ENCODE data around the gene SCIN.

The SCIN gene

DNA sequence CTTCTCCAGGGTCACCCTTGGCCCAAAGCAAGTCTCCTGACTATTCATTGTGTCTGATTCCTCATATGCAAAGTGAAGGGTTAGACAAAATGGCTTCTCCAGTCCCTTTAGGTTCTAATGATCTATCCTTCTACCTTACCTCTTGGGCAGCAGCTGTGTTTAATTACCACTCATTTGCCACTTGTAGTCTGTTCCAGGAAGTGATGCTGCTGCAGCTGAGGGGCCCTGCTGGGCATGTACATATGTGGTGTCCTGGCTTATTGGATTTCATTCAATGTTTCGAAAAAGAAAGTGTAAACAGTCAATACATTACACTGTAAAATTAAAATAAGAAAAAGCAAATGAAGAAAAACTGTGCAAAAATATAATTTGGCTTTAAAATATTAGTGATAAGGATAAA is 36.6 kb downstream of the SCIN start:
- H3K27ac ChIP-seq (ENCODE audit: insufficient read depth, low read length, poor library complexity, severe bottlenecking), result no peak overlapping the region
- no peak overlapping the region for H3K4me3 ChIP-seq (ENCODE audit: insufficient read depth, low read depth, low read length, poor library complexity, severe bottlenecking)
- no peaks in the 10 kb centered on the region for H3K27me3 ChIP-seq (replicated peaks; ENCODE audit: control insufficient read depth, insufficient read depth, low read length, poor library complexity, severe bottlenecking)
- no peak for DNase-seq
- H3K36me3 ChIP-seq (ENCODE audit: control insufficient read depth, insufficient read depth, low read length), result no peaks in the 10 kb centered on the region
- no peaks in the 10 kb centered on the region for H3K4me1 ChIP-seq (ENCODE audit: control insufficient read depth, insufficient read depth, low read length, poor library complexity, severe bottlenecking)
- no peaks in the 10 kb centered on the region for H3K9me3 ChIP-seq (ENCODE audit: control insufficient read depth, low read length)

DNA sequence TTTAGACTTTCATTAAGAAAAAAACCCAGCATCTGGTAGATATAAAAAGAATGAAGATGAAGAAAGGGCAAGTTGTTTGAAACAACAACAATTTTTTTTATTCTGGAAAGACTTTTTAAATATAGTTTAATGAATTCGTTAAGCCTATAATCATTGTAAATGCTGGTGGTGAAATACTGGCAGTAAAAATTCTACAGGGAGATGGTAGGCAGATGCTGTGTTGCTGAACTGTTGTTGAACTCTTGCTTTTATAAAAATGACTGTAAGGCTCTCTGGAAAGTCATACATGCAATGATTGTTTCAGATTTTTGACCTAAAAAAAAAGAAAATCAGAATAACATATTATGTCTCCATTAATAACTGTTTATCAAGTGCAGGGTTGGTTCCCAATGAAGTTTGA is 39.0 kb downstream of the SCIN start:
- no peaks in the 10 kb centered on the region for H3K9me3 ChIP-seq (ENCODE audit: control insufficient read depth, low read length)
- DNase-seq, result no peak
- no peak overlapping the region for H3K4me3 ChIP-seq (ENCODE audit: insufficient read depth, low read depth, low read length, poor library complexity, severe bottlenecking)
- H3K4me1 ChIP-seq (ENCODE audit: control insufficient read depth, insufficient read depth, low read length, poor library complexity, severe bottlenecking), result no peaks in the 10 kb centered on the region
- no peak overlapping the region for H3K27ac ChIP-seq (ENCODE audit: insufficient read depth, low read length, poor library complexity, severe bottlenecking)
- no peaks in the 10 kb centered on the region for H3K27me3 ChIP-seq (replicated peaks; ENCODE audit: control insufficient read depth, insufficient read depth, low read length, poor library complexity, severe bottlenecking)
- H3K36me3 ChIP-seq (ENCODE audit: control insufficient read depth, insufficient read depth, low read length), result no peaks in the 10 kb centered on the region

DNA sequence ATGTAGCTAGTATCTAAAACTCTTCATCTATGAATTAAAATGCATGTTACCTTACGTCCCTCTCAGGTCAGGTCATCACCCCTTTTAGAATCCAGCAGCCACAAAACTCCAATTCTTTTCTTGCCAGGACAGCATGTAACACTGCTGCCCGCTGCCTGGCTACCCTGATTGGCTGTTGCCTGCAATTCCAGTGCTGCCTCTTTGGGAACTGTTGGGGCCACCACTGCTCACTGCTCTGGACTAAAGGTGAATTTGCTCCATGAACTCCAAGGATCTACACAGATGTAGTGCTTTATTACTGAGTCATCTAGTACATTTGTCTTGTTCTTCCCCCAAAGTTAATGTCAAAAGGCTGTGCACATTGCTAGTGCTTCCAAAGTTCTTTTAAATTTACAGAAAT is 40.4 kb downstream of the SCIN start:
- H3K4me1 ChIP-seq (ENCODE audit: control insufficient read depth, insufficient read depth, low read length, poor library complexity, severe bottlenecking), result no peaks in the 10 kb centered on the region
- no peaks in the 10 kb centered on the region for H3K9me3 ChIP-seq (ENCODE audit: control insufficient read depth, low read length)
- no peak overlapping the region for H3K27ac ChIP-seq (ENCODE audit: insufficient read depth, low read length, poor library complexity, severe bottlenecking)
- H3K36me3 ChIP-seq (ENCODE audit: control insufficient read depth, insufficient read depth, low read length), result no peaks in the 10 kb centered on the region
- no peak for DNase-seq
- H3K4me3 ChIP-seq (ENCODE audit: insufficient read depth, low read depth, low read length, poor library complexity, severe bottlenecking), result no peak overlapping the region
- H3K27me3 ChIP-seq (replicated peaks; ENCODE audit: control insufficient read depth, insufficient read depth, low read length, poor library complexity, severe bottlenecking), result no peaks in the 10 kb centered on the region

DNA sequence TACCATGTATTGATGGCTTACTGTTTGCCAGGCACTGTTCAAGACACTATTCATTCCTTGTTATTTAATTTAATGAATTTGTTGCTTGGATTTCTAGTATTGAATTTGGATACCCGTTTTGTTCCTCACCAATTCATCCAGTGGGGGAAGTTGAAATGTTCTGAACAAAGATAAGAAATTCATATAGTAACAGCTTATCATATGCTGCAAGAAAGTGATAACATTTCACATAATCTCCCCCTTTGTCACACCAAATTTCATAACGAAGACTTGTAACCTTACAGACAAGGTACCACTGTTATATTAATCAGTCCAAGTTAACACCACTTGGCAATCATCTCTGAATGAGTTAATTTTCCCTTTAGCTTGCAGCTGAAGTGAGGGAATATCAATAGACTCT is 42.1 kb downstream of the SCIN start:
- Histone ChIP-seq H3K27me3 (replicated peaks; ENCODE audit: control insufficient read depth, insufficient read depth, low read length, poor library complexity, severe bottlenecking) (no peaks in the 10 kb centered on the region), H3K4me3 (ENCODE audit: insufficient read depth, low read depth, low read length, poor library complexity, severe bottlenecking) (no peak overlapping the region), H3K4me1 (ENCODE audit: control insufficient read depth, insufficient read depth, low read length, poor library complexity, severe bottlenecking) (no peaks in the 10 kb centered on the region), H3K27ac (ENCODE audit: insufficient read depth, low read length, poor library complexity, severe bottlenecking) (no peak overlapping the region), H3K9me3 (ENCODE audit: control insufficient read depth, low read length) (no peaks in the 10 kb centered on the region), H3K36me3 (ENCODE audit: control insufficient read depth, insufficient read depth, low read length) (no peaks in the 10 kb centered on the region)
- no peak for DNase-seq

DNA sequence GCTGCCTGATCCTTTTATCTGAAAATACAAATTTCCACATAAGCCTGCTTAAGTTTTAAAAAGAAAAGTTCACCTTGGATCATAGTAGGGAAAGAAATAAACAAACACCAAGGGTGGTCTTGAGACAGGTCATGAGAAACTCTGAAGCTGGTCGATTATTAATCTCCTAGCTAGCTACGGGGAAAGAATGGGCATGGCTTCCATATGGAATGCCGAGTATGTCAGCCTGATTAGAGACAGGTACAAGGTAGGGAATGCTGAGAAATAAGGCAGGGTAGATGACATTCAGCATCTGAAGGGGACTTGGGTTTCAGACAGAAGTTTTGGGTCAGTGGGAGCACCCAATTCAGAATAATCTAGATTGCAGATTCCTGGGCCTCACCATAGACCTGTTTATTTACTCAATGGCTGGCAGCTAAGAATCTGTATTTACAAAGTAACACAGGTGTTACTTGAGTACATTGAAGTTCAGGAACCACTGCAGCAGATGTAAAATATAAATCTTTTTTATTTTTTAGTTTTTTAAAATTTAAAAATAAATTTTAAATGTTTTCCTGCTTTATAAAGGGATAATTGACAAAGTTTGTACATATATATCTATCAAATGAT is 49.0 kb downstream of the SCIN start:
- Histone ChIP-seq H3K27me3 (replicated peaks; ENCODE audit: control insufficient read depth, insufficient read depth, low read length, poor library complexity, severe bottlenecking) (no peaks in the 10 kb centered on the region), H3K27ac (ENCODE audit: insufficient read depth, low read length, poor library complexity, severe bottlenecking) (no peak overlapping the region), H3K36me3 (ENCODE audit: control insufficient read depth, insufficient read depth, low read length) (no peaks in the 10 kb centered on the region), H3K9me3 (ENCODE audit: control insufficient read depth, low read length) (no peaks in the 10 kb centered on the region), H3K4me1 (ENCODE audit: control insufficient read depth, insufficient read depth, low read length, poor library complexity, severe bottlenecking) (no peaks in the 10 kb centered on the region), H3K4me3 (ENCODE audit: insufficient read depth, low read depth, low read length, poor library complexity, severe bottlenecking) (no peak overlapping the region)
- no peak for DNase-seq

DNA sequence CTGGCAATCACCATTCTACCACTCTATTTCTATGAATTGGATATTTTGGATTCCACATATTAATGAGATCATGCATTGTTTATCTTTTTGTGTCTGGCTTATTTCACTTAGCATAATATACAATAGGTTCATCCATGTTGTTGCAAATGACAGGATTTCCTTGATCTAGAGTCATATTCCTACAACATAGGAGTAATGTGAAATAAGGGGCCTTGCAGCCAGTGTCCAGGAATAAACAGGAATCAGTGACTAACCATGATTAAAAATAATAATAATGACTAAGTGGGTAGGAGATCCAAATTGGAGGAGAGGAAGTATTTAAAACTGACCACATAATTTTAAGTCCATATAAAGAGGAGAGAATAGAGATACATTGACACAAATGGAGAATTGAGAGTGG is 49.9 kb downstream of the SCIN start:
- Histone ChIP-seq H3K4me3 (ENCODE audit: insufficient read depth, low read depth, low read length, poor library complexity, severe bottlenecking) (no peak overlapping the region), H3K4me1 (ENCODE audit: control insufficient read depth, insufficient read depth, low read length, poor library complexity, severe bottlenecking) (no peaks in the 10 kb centered on the region)
- no peak for DNase-seq

DNA sequence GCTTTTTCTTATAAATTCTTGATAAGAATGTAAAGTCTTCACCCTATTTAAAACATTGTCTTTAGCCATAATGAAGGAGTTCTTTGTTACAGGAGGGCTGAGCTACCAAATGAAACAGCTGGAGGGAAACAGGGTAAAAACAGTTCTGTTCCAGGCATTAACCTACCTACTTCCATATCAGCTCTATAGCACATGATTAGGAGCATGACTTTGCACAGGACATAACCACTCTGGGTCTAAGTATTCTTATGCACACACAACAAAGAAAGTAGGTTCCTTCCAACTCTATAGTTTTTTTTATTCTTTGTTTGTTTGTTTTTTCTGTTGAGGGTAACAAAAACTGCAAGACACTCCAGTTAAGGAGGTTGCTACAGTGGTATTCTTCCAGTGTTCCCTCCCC is 52.7 kb downstream of the SCIN start:
- no peak for DNase-seq

More for the DNA sequence above, 49.9 kb downstream of the SCIN start:
- no peak overlapping the region for H3K27ac ChIP-seq (ENCODE audit: insufficient read depth, low read length, poor library complexity, severe bottlenecking)
- H3K36me3 ChIP-seq (ENCODE audit: control insufficient read depth, insufficient read depth, low read length), result no peaks in the 10 kb centered on the region
- H3K9me3 ChIP-seq (ENCODE audit: control insufficient read depth, low read length), result no peaks in the 10 kb centered on the region
- H3K27me3 ChIP-seq (replicated peaks; ENCODE audit: control insufficient read depth, insufficient read depth, low read length, poor library complexity, severe bottlenecking), result no peaks in the 10 kb centered on the region

DNA sequence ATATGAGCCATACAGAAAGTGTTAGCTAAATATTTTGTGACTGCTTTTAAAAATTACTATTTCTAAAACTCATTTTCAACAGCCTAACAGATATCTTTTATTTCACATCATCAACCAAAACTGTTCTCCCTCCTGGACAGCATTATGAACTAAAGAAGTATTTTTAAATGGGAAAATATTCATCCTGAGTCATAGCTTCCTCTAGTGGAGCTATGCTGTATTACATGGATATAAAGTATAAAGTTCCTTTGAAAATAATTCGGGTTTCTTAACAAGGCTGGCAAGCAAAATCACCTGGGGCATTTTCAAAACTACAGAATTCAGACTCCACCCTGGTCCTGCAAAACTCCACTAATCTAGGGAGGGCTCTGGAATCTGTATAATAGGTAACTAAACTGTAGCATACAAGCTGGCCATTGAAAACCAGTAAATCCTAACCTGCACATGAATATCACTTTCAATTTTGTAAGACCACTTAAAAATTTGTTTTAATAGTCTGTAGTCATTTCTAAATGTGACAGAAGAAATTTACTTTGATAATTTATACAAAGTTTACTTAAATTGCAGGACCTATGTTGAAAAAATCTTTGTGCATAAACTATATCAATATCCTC is 53.5 kb downstream of the SCIN start:
- Histone ChIP-seq H3K27ac (ENCODE audit: insufficient read depth, low read length, poor library complexity, severe bottlenecking) (no peak overlapping the region), H3K4me3 (ENCODE audit: insufficient read depth, low read depth, low read length, poor library complexity, severe bottlenecking) (no peak overlapping the region), H3K27me3 (replicated peaks; ENCODE audit: control insufficient read depth, insufficient read depth, low read length, poor library complexity, severe bottlenecking) (no peaks in the 10 kb centered on the region), H3K4me1 (ENCODE audit: control insufficient read depth, insufficient read depth, low read length, poor library complexity, severe bottlenecking) (no peaks in the 10 kb centered on the region), H3K36me3 (ENCODE audit: control insufficient read depth, insufficient read depth, low read length) (no peaks in the 10 kb centered on the region), H3K9me3 (ENCODE audit: control insufficient read depth, low read length) (no peaks in the 10 kb centered on the region)
- no peak for DNase-seq

More for the DNA sequence above, 52.7 kb downstream of the SCIN start:
- no peaks in the 10 kb centered on the region for H3K4me1 ChIP-seq (ENCODE audit: control insufficient read depth, insufficient read depth, low read length, poor library complexity, severe bottlenecking)
- no peak overlapping the region for H3K4me3 ChIP-seq (ENCODE audit: insufficient read depth, low read depth, low read length, poor library complexity, severe bottlenecking)
- no peaks in the 10 kb centered on the region for H3K36me3 ChIP-seq (ENCODE audit: control insufficient read depth, insufficient read depth, low read length)
- H3K27ac ChIP-seq (ENCODE audit: insufficient read depth, low read length, poor library complexity, severe bottlenecking), result no peak overlapping the region
- no peaks in the 10 kb centered on the region for H3K9me3 ChIP-seq (ENCODE audit: control insufficient read depth, low read length)
- H3K27me3 ChIP-seq (replicated peaks; ENCODE audit: control insufficient read depth, insufficient read depth, low read length, poor library complexity, severe bottlenecking), result no peaks in the 10 kb centered on the region

DNA sequence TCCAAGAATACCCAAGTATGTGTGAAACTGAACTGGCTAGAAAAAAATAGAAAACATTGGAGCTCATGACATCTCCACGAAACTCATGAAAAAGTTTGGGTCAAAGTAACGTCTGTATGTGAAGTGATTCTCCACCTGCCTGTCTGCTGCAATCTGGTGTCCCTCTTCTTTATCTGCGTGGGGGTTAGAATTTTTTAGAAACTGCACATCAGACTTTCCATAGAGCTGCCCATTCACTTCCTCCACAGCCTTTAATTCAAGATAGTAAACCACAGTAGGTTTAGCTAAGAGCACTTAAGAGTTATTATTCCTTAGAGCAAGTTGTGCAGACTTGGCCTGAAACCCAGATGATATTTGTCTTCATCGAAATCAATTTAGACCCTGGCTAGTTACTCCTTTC is 55.3 kb downstream of the SCIN start:
- Histone ChIP-seq H3K27ac (ENCODE audit: insufficient read depth, low read length, poor library complexity, severe bottlenecking) (no peak overlapping the region), H3K4me3 (ENCODE audit: insufficient read depth, low read depth, low read length, poor library complexity, severe bottlenecking) (no peak overlapping the region)
- DNase-seq, result no peak

DNA sequence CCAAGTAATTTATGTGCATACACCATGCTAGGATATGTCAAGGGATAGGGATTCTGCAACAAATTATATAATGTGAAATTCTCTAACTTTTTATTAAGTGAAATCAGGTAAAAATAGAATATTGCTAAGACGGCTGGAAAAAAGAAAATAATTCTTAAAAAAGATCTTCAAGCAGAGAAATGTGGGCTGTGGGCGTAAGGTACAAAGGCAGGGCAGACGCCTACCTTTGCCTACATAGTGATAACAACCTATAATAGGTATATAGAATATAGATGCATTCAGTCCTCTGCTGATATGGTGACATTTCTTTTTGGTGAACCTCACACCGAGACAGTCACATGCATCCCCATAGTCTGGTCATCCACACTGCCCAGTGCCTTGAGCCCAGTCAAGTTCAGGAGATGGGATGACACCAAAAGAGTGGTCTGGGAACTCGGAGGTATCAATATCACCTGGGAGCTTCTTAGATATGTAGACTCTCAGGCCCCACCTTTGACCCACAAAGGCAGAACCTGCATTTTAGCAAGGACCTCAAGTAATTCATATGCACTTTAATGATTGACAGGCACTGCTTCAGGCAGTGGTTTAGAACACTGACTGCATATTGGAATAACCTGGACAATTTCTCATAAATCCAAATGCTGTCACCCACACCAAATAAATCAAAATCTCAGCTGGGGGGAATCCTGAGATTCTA is 59.4 kb downstream of the SCIN start:
- no peaks in the 10 kb centered on the region for H3K36me3 ChIP-seq (ENCODE audit: control insufficient read depth, insufficient read depth, low read length)
- no peaks in the 10 kb centered on the region for H3K4me1 ChIP-seq (ENCODE audit: control insufficient read depth, insufficient read depth, low read length, poor library complexity, severe bottlenecking)
- H3K4me3 ChIP-seq (ENCODE audit: insufficient read depth, low read depth, low read length, poor library complexity, severe bottlenecking), result no peak overlapping the region
- no peaks in the 10 kb centered on the region for H3K27me3 ChIP-seq (replicated peaks; ENCODE audit: control insufficient read depth, insufficient read depth, low read length, poor library complexity, severe bottlenecking)
- no peak for DNase-seq
- H3K27ac ChIP-seq (ENCODE audit: insufficient read depth, low read length, poor library complexity, severe bottlenecking), result no peak overlapping the region
- no peaks in the 10 kb centered on the region for H3K9me3 ChIP-seq (ENCODE audit: control insufficient read depth, low read length)

More for the DNA sequence above, 55.3 kb downstream of the SCIN start:
- H3K9me3 ChIP-seq (ENCODE audit: control insufficient read depth, low read length), result no peaks in the 10 kb centered on the region
- no peaks in the 10 kb centered on the region for H3K36me3 ChIP-seq (ENCODE audit: control insufficient read depth, insufficient read depth, low read length)
- no peaks in the 10 kb centered on the region for H3K4me1 ChIP-seq (ENCODE audit: control insufficient read depth, insufficient read depth, low read length, poor library complexity, severe bottlenecking)
- H3K27me3 ChIP-seq (replicated peaks; ENCODE audit: control insufficient read depth, insufficient read depth, low read length, poor library complexity, severe bottlenecking), result no peaks in the 10 kb centered on the region

All from effector memory CD4-positive, alpha-beta T cell (primary cell).